Posterior cingulate gyrus (tissue), 11 donors: Measurements from ENCODE around the gene TKT.

Experiments
- DNase-seq, 10 donors: peaks; one replicate each; pipeline versions ENCODE4 v3.0.0 to v3.0.0-alpha.2; 2020 to 2021; ENCODE audit warnings: mixed read lengths in 3 of 10
- intact Hi-C: fragments of 100-400 bp; cut with DNase I; formaldehyde crosslinking; loops from one replicate; pipeline ENCODE4 v1.15.1; 2023

TKT gene

DNA sequence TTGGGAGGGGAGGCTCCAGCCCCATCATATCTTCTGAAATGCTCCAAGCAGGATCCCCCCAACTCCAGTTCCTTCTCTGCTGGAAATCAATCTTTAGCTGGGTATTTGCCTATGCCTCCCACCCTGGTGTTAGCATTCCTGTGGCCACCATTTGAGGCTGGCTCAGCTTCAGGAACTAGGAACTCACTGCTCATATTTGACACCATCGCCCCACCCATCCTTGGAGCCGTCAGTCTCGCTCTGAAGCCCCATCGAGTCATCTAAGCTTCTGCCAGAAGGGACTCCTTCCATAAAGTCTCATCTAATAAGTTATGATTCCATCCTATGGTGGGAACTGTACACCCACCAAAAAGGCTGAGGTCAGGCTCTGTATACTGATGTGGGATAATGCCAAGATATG is 68.4 kb downstream of the TKT start:
- intact Hi-C loops: no loop called here

DNA sequence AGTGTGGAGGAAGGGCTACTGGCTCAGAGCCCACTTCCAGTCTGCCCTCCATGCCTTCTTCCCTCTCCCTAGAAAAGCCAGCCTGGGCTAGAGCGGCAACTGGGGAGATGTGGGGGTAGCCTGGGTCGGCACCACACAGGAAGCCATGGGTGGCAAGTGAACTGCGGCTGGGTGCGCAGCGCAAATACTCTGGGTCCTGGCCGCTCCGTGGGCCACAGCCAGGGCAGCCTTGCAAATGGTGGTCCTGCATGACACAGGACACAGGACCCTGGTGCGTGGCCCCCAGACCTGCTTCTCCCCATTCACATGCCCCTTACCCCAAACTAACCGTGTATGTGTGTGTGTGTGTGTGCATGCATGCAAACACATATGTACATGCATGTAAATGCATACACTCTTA is 69.1 kb downstream of the TKT start:
- intact Hi-C loops: no loop called here
- peak in 2 of 10 donors; percentile 50 to 55 for DNase-seq

More for the DNA sequence above, 68.4 kb downstream of the TKT start:
- DNase-seq: no peak

DNA sequence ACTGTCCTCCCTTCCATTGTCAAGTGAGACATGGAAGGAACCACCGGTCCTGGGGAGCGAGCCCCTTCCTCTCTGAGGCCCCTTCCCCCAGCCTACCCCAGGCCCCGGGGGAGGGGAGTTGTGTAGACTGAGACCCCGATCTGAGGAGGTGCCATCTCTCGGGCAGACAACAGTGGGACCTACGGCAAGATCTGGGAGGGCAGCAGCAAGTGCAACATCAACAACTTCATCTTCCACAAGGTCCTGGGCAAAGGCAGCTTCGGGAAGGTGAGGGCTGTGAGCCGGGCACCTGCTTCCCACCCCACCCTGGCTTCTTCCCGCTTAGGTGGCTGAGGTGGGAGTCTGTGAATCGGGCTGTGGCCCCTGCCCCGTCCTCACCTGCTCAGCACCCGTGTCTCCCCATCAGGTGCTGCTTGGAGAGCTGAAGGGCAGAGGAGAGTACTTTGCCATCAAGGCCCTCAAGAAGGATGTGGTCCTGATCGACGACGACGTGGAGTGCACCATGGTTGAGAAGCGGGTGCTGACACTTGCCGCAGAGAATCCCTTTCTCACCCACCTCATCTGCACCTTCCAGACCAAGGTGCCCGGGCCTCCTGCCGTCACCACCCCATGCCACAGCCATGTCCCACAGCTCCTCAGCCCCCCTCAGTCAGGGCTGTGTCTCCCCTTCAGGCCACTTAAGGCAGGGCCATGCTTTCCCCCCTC is 69.9 kb downstream of the TKT start:
- DNase-seq: peak in 2 of 10 donors; percentile 57 to 81
- intact Hi-C loops: no loop called here

DNA sequence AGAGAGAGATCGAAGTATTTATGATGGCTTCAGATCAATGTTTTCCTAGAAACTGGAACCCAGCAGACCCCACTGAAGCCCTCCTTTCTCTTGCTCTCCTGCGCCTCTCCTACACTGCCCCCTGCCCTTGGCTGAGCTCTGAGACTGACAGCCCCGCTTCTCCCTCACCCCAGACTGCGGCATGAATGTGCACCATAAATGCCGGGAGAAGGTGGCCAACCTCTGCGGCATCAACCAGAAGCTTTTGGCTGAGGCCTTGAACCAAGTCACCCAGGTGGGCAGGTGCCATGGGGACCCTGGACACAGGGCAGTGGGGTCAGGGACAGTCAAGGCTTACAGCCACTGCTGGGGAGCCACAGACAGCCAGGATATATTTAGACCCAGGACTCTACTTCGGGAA is 71.1 kb downstream of the TKT start:
- peak in 2 of 10 donors; percentile 34 to 43 for DNase-seq
- intact Hi-C loops: no loop called here

DNA sequence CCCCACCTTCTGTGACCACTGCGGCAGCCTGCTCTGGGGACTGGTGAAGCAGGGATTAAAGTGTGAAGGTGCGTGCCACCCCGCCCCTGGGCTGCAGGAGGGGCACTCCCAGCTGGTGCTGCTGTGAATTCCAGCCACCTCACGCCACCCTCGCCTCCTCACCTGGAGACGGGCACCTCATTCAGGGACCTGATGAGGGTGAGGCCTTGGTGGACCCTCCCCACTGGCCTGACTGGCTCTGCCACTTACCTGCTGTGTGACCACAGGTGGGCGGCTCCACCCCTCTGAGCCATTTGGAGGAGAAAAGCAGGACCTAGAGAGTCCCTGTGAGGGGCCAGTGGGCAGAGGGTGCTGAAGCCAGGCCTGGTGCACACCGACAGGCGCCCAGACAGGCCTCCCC is 72.3 kb downstream of the TKT start:
- DNase-seq: no peak
- intact Hi-C loops: no loop called here

DNA sequence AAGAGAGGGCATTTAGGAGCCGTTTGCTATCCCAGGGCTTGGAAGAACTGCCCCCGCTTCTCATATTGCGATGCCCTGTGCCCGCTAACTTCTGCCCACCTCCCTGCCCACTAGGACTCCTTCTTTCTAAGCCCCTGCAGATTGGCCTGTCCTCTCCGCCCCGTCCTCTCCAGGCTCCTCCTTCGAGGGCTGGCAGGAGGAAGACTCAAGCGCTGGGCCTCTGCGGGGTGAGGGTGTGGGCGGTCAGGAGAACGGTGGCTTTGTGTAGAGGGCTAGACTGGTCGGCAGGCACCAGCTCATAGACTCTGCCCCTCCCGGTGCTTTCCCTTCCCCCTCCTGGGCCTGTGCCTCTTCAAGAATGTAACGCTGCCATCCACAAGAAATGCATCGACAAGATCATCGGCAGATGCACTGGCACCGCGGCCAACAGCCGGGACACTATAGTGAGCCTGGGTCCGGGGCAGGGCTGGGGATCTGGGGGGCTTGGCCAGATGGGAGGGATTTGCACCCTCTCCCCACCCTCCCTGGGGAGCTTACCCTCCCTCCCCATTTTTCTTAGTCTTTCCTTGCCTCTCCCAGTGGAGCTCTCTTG is 73.0 kb downstream of the TKT start:
- DNase-seq: no peak
- intact Hi-C loops: no loop called here

DNA sequence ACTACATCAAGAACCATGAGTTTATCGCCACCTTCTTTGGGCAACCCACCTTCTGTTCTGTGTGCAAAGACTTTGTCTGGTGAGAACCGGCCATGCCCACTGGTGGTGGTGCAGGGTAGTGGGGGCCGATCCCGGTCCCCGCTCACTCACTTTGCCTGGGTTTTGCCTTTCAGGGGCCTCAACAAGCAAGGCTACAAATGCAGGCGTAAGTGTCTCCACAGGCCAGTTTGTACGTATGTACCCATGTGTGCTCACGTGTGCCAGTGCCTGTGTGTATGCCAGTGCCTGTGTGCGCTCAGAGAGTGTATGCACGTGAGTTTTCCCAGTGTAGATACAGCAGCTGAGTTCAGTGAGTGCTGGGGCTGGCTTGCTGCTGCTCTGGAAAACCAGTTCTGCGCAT is 74.3 kb downstream of the TKT start:
- intact Hi-C loops: no loop called here
- DNase-seq: no peak

DNA sequence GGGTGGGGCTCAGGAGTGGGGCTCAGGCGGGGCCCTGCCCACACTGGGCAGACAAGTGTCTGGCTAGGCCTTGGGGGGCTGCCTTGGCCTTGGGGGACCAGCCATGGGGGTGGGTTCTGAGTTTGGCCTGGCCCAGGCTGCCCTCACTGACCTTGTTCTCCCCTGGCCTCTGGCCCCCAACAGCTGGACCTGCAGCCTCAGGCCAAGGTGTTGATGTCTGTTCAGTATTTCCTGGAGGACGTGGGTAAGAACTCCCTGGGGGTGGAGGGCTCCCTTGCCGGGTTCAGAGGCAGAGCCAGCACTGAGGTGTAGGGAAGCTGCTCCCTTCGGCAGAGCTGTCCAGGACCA is 74.8 kb downstream of the TKT start:
- intact Hi-C loops: no loop called here
- DNase-seq: no peak

DNA sequence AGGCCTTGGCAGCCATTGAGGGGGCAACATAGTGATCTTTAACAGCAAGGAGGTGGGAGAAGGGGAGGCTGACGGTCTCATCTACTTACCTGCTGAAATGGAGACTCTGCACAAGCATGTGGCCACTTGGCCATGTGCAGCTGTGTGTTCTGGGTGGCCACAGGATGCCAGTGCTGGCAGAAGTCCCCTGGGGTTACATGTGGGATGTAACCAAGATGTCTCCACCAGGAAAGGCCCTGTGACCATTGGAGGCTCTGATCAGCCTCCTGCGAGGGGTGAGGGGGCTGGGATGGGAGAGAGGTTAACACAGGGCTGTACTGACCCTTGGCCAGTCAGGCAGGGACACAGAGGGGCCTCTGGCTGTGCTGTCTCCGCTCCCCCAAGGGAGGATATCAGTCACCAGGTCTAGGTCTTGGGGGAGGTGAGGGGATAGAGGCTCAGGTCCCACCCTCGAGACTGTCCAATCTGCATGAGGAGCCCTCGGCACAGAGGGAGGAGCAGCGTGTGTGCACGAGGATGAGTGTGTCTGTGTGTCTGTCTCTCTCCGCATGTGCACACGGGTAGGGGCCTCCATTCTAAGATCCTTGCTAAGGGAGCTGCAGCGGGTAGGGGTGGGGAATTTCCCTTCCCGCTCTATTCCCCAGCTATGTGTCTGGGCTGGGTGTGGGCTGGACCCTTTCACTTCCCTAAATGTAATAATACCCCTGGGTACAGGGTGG is 75.4 kb downstream of the TKT start:
- no peak for DNase-seq
- intact Hi-C loops: no loop called here

DNA sequence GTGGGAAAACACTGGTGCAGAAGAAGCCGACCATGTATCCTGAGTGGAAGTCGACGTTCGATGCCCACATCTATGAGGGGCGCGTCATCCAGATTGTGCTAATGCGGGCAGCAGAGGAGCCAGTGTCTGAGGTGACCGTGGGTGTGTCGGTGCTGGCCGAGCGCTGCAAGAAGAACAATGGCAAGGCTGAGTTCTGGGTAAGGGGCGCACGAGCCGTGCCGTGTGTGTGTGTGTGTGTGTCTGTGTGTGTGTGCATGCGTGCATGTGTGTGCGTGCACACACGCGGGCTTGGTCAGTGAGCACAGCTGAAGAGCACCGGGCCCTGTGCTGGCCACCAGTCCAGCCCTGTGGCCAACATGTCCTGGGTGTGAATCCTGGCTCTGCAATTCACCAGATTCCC is 76.2 kb downstream of the TKT start:
- intact Hi-C loops: no loop called here
- DNase-seq: no peak

DNA sequence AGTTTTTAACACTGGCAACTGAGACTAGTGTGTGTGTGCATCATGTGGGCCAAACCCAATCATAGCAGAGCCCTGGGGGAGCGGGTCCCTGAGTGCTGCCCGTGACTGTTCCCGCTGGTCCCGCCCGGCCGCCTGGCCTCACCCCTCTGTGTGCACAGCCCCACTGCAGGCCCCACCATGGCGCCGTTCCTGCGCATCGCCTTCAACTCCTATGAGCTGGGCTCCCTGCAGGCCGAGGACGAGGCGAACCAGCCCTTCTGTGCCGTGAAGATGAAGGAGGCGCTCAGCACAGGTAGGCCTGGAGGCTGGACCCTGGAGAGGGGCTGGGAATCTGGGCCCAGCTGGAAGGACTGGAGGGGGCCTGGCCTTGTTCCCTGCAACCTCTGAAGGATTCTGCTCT is 77.6 kb downstream of the TKT start:
- no peak for DNase-seq
- intact Hi-C loops: no loop called here

DNA sequence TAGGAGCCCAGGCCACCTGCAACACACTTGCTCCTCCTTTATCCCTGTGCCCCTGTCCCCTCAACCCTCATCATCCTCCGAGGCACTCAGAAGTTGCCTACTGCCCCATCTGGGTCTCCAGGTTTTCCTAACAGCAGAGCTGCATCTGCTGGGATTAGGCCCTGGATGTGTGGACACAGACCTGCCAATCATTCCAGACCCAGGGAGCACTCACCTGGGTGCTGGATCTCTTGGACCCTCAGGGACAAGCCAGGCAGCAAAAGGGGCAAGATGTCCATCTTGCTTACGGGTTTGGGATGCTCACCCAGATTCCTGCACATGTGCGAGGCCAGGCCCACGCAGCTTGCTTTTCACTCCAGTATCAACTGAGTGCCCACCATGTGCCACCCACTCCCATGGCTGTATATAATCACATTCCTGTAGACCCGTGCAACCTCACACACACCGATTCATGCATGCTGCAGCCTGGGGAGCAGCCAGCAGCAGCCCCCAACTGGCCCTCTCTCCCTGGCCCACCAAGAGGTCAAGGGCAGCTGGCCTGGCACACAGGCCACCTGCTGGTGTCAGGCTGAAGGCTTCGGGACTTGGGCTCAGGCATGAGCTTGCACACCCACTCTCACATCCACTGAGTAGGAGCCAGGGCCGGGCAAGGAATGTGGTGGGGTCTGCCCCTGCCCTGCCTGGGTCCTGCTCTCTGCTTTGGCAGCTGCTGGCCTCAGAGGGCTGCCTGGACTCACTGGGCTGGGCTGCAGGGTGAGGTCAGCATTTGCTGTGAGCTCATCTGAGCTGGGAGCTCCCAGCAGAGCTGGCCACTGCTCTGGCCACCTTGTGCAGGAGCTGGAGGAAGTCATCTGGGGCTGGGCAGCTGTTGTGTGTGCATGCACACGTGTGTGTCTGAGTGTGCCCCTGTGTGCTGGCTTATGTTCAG is 79.9 kb downstream of the TKT start:
- no peak for DNase-seq
- intact Hi-C loops: no loop called here
